Measurements from ENCODE around the gene KIFAP3. TPM values are rescaled to one million over a fixed set of nuclear protein-coding genes. Genes with fewer than 3 reads are reported as not detected.
"Not testable (repeated sequence)": the region's sequence is repeated elsewhere in the genome, so short reads cannot be mapped to it uniquely, and the experiment has no call there.

The KIFAP3 gene
- total and polyA plus RNA-seq, 7 experiments from 2014 or later = 8.9 to 23.8 (median 15.1) TPM

DNA sequence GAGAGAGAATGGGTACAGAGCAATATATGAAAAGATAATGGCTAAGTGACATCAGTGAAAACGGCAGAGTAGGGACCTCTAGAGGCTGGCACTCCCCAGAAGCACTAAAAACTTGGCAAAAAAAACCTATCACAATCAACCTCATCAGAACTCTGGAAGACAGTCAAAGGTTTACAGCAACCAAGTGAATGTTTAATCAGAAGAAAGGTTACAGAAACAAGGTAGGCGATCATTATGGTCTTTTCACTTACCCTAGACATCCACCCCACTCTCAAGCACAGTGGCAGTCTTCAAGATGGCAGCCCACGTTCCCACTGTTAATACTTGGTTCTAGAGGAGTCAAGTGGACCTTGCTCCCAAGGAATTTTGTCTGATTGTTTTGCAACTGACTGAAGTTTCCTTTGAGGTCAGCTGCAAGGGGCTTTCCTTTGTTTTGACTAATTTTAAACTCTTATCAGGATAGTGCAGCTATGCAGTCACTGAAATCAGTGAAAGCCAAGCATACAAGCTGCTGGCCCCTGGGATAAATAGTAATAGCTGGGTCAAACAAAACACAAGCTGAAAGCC lies 7.2 kb downstream of the KIFAP3 start:
- Mint-ChIP-seq H3K4me3 (peak overlapping the region in 3 of 10 donors; percentile 54 to 81 (median 69)), H3K9me3 (peaks cover 0 to 8% (median 0%) of the 10 kb centered on the region in 11 donors), H3K36me3 (peaks cover 0 to 37% (median 24%) of the 10 kb centered on the region in 5 donors), H3K4me1 (peaks cover 41 to 68% (median 63%) of the 10 kb centered on the region in 7 donors), H3K27ac (peak overlapping the region in 2 of 9 donors; percentile 46 to 63), H3K27me3 (no peaks in the 10 kb centered on the region)
- Histone ChIP-seq H3K27me3 (ENCODE audit: control insufficient read depth in 2 of 2, insufficient read depth in 2 of 2, low read length in 2 of 2) (no peaks in the 10 kb centered on the region), H3K4me3 (ENCODE audit: low read length) (no peak overlapping the region), H3K4me1 (ENCODE audit: control insufficient read depth in 2 of 2, insufficient read depth in 2 of 2, low read length in 2 of 2) (peaks cover 4 to 19% of the 10 kb centered on the region in 2 donors), H3K27ac (ENCODE audit: low read depth, low read length) (no peak overlapping the region), H3K36me3 (ENCODE audit: control insufficient read depth in 2 of 3, insufficient read depth in 3 of 3, low read length in 3 of 3) (no peaks in the 10 kb centered on the region), H3K9me3 (ENCODE audit: control insufficient read depth in 2 of 3, low read length in 3 of 3) (no peaks in the 10 kb centered on the region)
- ATAC-seq (no peak), DNase-seq (no peak)
- intact Hi-C loops (cut with micrococcal nuclease) = no loop called here
- CTCF ChIA-PET = no interaction called here
- POLR2A ChIA-PET = no interaction called here

DNA sequence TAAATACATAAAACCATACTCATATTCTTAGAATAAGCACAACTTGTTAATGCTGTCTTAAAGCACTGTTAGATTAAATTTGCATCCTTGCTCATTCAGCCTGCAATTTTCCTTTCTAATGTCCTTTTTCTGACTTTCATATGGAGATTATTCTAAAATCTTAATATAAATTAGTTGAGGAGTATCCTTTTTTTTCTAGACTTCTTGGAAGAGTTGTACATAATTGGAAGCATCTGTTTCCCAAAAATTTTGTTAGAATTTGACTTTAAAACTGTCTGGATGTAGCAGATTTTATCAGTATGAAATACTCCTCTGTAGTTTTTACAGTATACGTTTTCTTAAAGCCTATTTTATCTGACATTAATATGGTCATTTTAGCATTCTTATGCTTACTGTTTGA lies 9.7 kb downstream of the KIFAP3 start:
- peaks cover 4 to 7% of the 10 kb centered on the region in 2 donors for H3K4me1 ChIP-seq (ENCODE audit: control insufficient read depth in 2 of 2, insufficient read depth in 2 of 2, low read length in 2 of 2)
- Mint-ChIP-seq H3K27me3 (no peaks in the 10 kb centered on the region), H3K27ac (no peak overlapping the region), H3K9me3 (peaks cover 0 to 13% (median 4%) of the 10 kb centered on the region in 11 donors), H3K4me3 (no peak overlapping the region), H3K4me1 (peaks cover 32 to 53% (median 49%) of the 10 kb centered on the region in 7 donors), H3K36me3 (peaks cover 0 to 35% (median 22%) of the 10 kb centered on the region in 5 donors)
- CTCF ChIA-PET = interaction anchor here (1.1 kb wide), 1 partner anchor 10 kb away, joined by 3 read pairs; the partner anchor contains the start of gene KIFAP3
- intact Hi-C loops (cut with micrococcal nuclease) = no loop called here
- no peaks in the 10 kb centered on the region for H3K36me3 ChIP-seq (ENCODE audit: control insufficient read depth in 2 of 3, insufficient read depth in 3 of 3, low read length in 3 of 3)
- DNase-seq = no peak
- no peaks in the 10 kb centered on the region for H3K9me3 ChIP-seq (ENCODE audit: control insufficient read depth in 2 of 3, low read length in 3 of 3)
- no peak overlapping the region for H3K4me3 ChIP-seq (ENCODE audit: low read length)
- no peaks in the 10 kb centered on the region for H3K27me3 ChIP-seq (ENCODE audit: control insufficient read depth in 2 of 2, insufficient read depth in 2 of 2, low read length in 2 of 2)
- POLR2A ChIA-PET = no interaction called here
- H3K27ac ChIP-seq (ENCODE audit: low read depth, low read length) = no peak overlapping the region
- ATAC-seq = no peak

GRCh38 chr1:170063109-170063826 lies 11.2 kb downstream of the KIFAP3 start:
- ChIA-PET CTCF (interaction anchor here (1.1 kb wide), 1 partner anchor 11 kb away, joined by 3 read pairs; the partner anchor contains the start of gene KIFAP3), POLR2A (no interaction called here)
- H3K27me3 ChIP-seq (ENCODE audit: control insufficient read depth in 2 of 2, insufficient read depth in 2 of 2, low read length in 2 of 2) = no peaks in the 10 kb centered on the region
- H3K4me1 ChIP-seq (ENCODE audit: control insufficient read depth in 2 of 2, insufficient read depth in 2 of 2, low read length in 2 of 2) = peaks cover 0 to 4% of the 10 kb centered on the region in 2 donors
- intact Hi-C loops (cut with micrococcal nuclease) = no loop called here
- no peak overlapping the region for H3K27ac ChIP-seq (ENCODE audit: low read depth, low read length)
- H3K9me3 ChIP-seq (ENCODE audit: control insufficient read depth in 2 of 3, low read length in 3 of 3) = no peaks in the 10 kb centered on the region
- Mint-ChIP-seq H3K27ac (no peak overlapping the region), H3K36me3 (peaks cover 0 to 27% (median 22%) of the 10 kb centered on the region in 5 donors), H3K9me3 (peaks cover 0 to 13% (median 4%) of the 10 kb centered on the region in 11 donors), H3K27me3 (no peaks in the 10 kb centered on the region), H3K4me1 (peaks cover 21 to 49% (median 48%) of the 10 kb centered on the region in 7 donors), H3K4me3 (no peak overlapping the region)
- ATAC-seq (no peak), DNase-seq (no peak)
- H3K4me3 ChIP-seq (ENCODE audit: low read length) = no peak overlapping the region
- H3K36me3 ChIP-seq (ENCODE audit: control insufficient read depth in 2 of 3, insufficient read depth in 3 of 3, low read length in 3 of 3) = no peaks in the 10 kb centered on the region

- H3K36me3 ChIP-seq (ENCODE audit: control insufficient read depth in 2 of 3, insufficient read depth in 3 of 3, low read length in 3 of 3); intact Hi-C loops (cut with micrococcal nuclease); H3K27me3 ChIP-seq (ENCODE audit: control insufficient read depth in 2 of 2, insufficient read depth in 2 of 2, low read length in 2 of 2); H3K27me3 Mint-ChIP-seq; H3K27ac ChIP-seq (ENCODE audit: low read depth, low read length); POLR2A ChIA-PET; DNase-seq; H3K4me3 Mint-ChIP-seq; ATAC-seq; H3K9me3 ChIP-seq (ENCODE audit: control insufficient read depth in 2 of 3, low read length in 3 of 3); H3K4me3 ChIP-seq (ENCODE audit: low read length); H3K4me1 ChIP-seq (ENCODE audit: control insufficient read depth in 2 of 2, insufficient read depth in 2 of 2, low read length in 2 of 2); H3K27ac Mint-ChIP-seq; CTCF ChIA-PET: not testable (repeated sequence)
- Mint-ChIP-seq H3K9me3 (peaks cover 0 to 13% (median 4%) of the 10 kb centered on the region in 11 donors), H3K36me3 (peaks cover 0 to 25% (median 22%) of the 10 kb centered on the region in 5 donors), H3K4me1 (peaks cover 8 to 42% (median 35%) of the 10 kb centered on the region in 7 donors)
These were observed 12.8 kb downstream of the KIFAP3 start for GRCh38 chr1:170061676-170062075.

DNA sequence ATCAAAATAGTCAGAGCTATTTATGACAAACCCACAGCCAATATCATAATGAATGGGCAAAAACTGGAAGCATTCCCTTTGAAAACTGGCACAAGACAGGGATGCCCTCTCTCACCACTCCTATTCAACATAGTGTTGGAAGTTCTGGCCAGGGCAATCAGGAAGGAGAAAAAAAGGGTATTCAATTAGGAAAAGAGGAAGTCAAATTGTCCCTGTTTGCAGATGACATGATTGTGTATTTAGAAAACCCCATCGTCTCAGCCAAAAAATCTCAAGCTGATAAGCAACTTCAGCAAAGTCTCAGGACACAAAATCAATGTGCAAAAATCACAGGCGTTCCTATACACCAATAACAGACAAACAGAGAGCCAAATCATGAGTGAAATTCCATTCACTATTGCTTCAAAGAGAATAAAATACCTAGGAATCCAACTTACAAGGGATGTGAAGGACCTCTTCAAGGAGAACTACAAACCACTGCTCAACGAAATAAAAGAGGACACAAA lies 14.4 kb downstream of the KIFAP3 start:
- H3K27ac ChIP-seq (ENCODE audit: low read depth, low read length); H3K4me3 ChIP-seq (ENCODE audit: low read length); H3K27me3 ChIP-seq (ENCODE audit: control insufficient read depth in 2 of 2, insufficient read depth in 2 of 2, low read length in 2 of 2); H3K36me3 ChIP-seq (ENCODE audit: control insufficient read depth in 2 of 3, insufficient read depth in 3 of 3, low read length in 3 of 3); POLR2A ChIA-PET; H3K27ac Mint-ChIP-seq; intact Hi-C loops (cut with micrococcal nuclease); H3K27me3 Mint-ChIP-seq; DNase-seq; H3K9me3 ChIP-seq (ENCODE audit: control insufficient read depth in 2 of 3, low read length in 3 of 3); ATAC-seq; CTCF ChIA-PET; H3K4me1 ChIP-seq (ENCODE audit: control insufficient read depth in 2 of 2, insufficient read depth in 2 of 2, low read length in 2 of 2): not testable (repeated sequence)
- peaks cover 0 to 29% (median 25%) of the 10 kb centered on the region in 5 donors for H3K36me3 Mint-ChIP-seq
- H3K9me3 Mint-ChIP-seq = peaks cover 0 to 13% (median 4%) of the 10 kb centered on the region in 11 donors
- H3K4me1 Mint-ChIP-seq = peaks cover 4 to 39% (median 30%) of the 10 kb centered on the region in 7 donors
- H3K4me3 Mint-ChIP-seq = peak overlapping the region in 1 of 10 donors; percentile 23

GRCh38 chr1:170049176-170049800 lies 25.2 kb downstream of the KIFAP3 start:
- intact Hi-C loops (cut with micrococcal nuclease) = no loop called here
- no peaks in the 10 kb centered on the region for H3K27me3 ChIP-seq (ENCODE audit: control insufficient read depth in 2 of 2, insufficient read depth in 2 of 2, low read length in 2 of 2)
- H3K9me3 ChIP-seq (ENCODE audit: control insufficient read depth in 2 of 3, low read length in 3 of 3) = no peaks in the 10 kb centered on the region
- Mint-ChIP-seq H3K36me3 (peaks cover 30 to 80% (median 61%) of the 10 kb centered on the region in 5 donors), H3K27me3 (no peaks in the 10 kb centered on the region), H3K4me3 (no peak overlapping the region), H3K27ac (peak overlapping the region in 1 of 9 donors; percentile 62), H3K9me3 (peaks cover 0 to 13% (median 3%) of the 10 kb centered on the region in 11 donors), H3K4me1 (peaks cover 0 to 38% (median 32%) of the 10 kb centered on the region in 7 donors)
- no peaks in the 10 kb centered on the region for H3K4me1 ChIP-seq (ENCODE audit: control insufficient read depth in 2 of 2, insufficient read depth in 2 of 2, low read length in 2 of 2)
- ChIA-PET CTCF (no interaction called here), POLR2A (no interaction called here)
- ATAC-seq (no peak), DNase-seq (no peak)
- no peak overlapping the region for H3K4me3 ChIP-seq (ENCODE audit: low read length)
- peaks cover 0 to 25% (median 12%) of the 10 kb centered on the region in 3 experiments for H3K36me3 ChIP-seq (ENCODE audit: control insufficient read depth in 2 of 3, insufficient read depth in 3 of 3, low read length in 3 of 3)
- no peak overlapping the region for H3K27ac ChIP-seq (ENCODE audit: low read depth, low read length)
